GM21619 (cell line): ENCODE measurements around the gene TLR4.

Source experiments
- ATAC-seq: cut with Tn5 transposase; IDR thresholded peaks from one replicate; pipeline ENCODE4 v1.9.1; 2021; ENCODE audit not compliant: unreplicated experiment

The TLR4 gene

GRCh38 chr9:117742131-117742530 is 37.9 kb downstream of the TLR4 start:
- ATAC-seq, result no peak

- ATAC-seq, result no peak
Measured at GRCh38 chr9:117744369-117744768, 40.2 kb downstream of the TLR4 start.

GRCh38 chr9:117744856-117745389 is 40.7 kb downstream of the TLR4 start:
- no peak for ATAC-seq

- no peak for ATAC-seq
Measured at GRCh38 chr9:117745598-117745997, 41.4 kb downstream of the TLR4 start.

- ATAC-seq, result no peak
Measured at GRCh38 chr9:117746263-117746662, 42.1 kb downstream of the TLR4 start.

GRCh38 chr9:117747386-117747970 is 43.3 kb downstream of the TLR4 start:
- ATAC-seq, result no peak

- no peak for ATAC-seq
Measured at GRCh38 chr9:117750401-117750800, 46.2 kb downstream of the TLR4 start.

GRCh38 chr9:117752894-117753293 is 48.7 kb downstream of the TLR4 start:
- no peak for ATAC-seq

GRCh38 chr9:117757561-117758190 is 53.5 kb downstream of the TLR4 start:
- ATAC-seq, result no peak

GRCh38 chr9:117763314-117763713 is 59.1 kb downstream of the TLR4 start:
- no peak for ATAC-seq

- ATAC-seq, result no peak
Measured at GRCh38 chr9:117768750-117769395, 64.7 kb downstream of the TLR4 start.

GRCh38 chr9:117771136-117771535 is 66.9 kb downstream of the TLR4 start:
- no peak for ATAC-seq

GRCh38 chr9:117772960-117773359 is 68.8 kb downstream of the TLR4 start:
- no peak for ATAC-seq
